Mucosa of rectum (tissue), 2 donors: ENCODE data around the gene LRRN4CL.

Source experiments
- H3K27ac ChIP-seq, 2 donors: one replicate each; pipeline ENCODE4 v1.7.0; 2013; ENCODE audit warnings: inconsistent platforms in 2 of 2, low read depth in 2 of 2, low read length in 2 of 2
- H3K27me3 ChIP-seq, 2 donors: one replicate each; pipeline ENCODE4 v1.7.0; 2013; ENCODE audit warnings: low read length in 2 of 2; ENCODE audit not compliant: control insufficient read depth in 2 of 2, insufficient read depth in 2 of 2
- H3K36me3 ChIP-seq, 2 donors: one replicate each; pipeline ENCODE4 v1.7.0; 2013; ENCODE audit warnings: low read length in 2 of 2; ENCODE audit not compliant: control insufficient read depth in 2 of 2, insufficient read depth in 2 of 2
- H3K4me1 ChIP-seq, 2 donors: one replicate each; pipeline ENCODE4 v1.7.0; 2013; ENCODE audit warnings: low read length in 2 of 2, mild to moderate bottlenecking in 1 of 2; ENCODE audit not compliant: control insufficient read depth in 2 of 2, insufficient read depth in 2 of 2
- H3K4me3 ChIP-seq, 2 donors: one replicate each; pipeline ENCODE4 v1.7.0; 2013; ENCODE audit warnings: low read length in 2 of 2
- H3K9ac ChIP-seq, 2 donors: one replicate each; pipeline ENCODE4 v1.7.0; 2013; ENCODE audit warnings: low read length in 2 of 2, low read depth in 1 of 2, mild to moderate bottlenecking in 1 of 2
- H3K9me3 ChIP-seq, 2 donors: one replicate each; pipeline ENCODE4 v1.7.0; 2013; ENCODE audit warnings: low read length in 2 of 2; ENCODE audit not compliant: control insufficient read depth in 2 of 2
- donor health status: healthy.
- donor health status: Normal muscosa, but diverticular disease.

LRRN4CL gene

GRCh38 chr11:62648967-62649364 lies 40.4 kb downstream of the LRRN4CL start:
- H3K36me3 ChIP-seq = peaks cover 8 to 25% of the 10 kb centered on the region in 2 donors
- no peak overlapping the region for H3K4me3 ChIP-seq
- no peaks in the 10 kb centered on the region for H3K9me3 ChIP-seq
- no peak overlapping the region for H3K27ac ChIP-seq
- H3K4me1 ChIP-seq = peaks cover 23 to 27% of the 10 kb centered on the region in 2 donors
- H3K27me3 ChIP-seq = no peaks in the 10 kb centered on the region
- H3K9ac ChIP-seq = no peak overlapping the region

- peaks cover 23 to 27% of the 10 kb centered on the region in 2 donors for H3K4me1 ChIP-seq
- H3K27ac ChIP-seq = no peak overlapping the region
- no peak overlapping the region for H3K9ac ChIP-seq
- H3K4me3 ChIP-seq = no peak overlapping the region
- H3K36me3 ChIP-seq = peaks cover 8 to 25% of the 10 kb centered on the region in 2 donors
- no peaks in the 10 kb centered on the region for H3K27me3 ChIP-seq
- H3K9me3 ChIP-seq = no peaks in the 10 kb centered on the region
These were observed 41.0 kb downstream of the LRRN4CL start for GRCh38 chr11:62648185-62648966.

- no peaks in the 10 kb centered on the region for H3K27me3 ChIP-seq
- H3K4me3 ChIP-seq = no peak overlapping the region
- peaks cover 22 to 26% of the 10 kb centered on the region in 2 donors for H3K4me1 ChIP-seq
- H3K9me3 ChIP-seq = no peaks in the 10 kb centered on the region
- peaks cover 11 to 30% of the 10 kb centered on the region in 2 donors for H3K36me3 ChIP-seq
- H3K27ac ChIP-seq = no peak overlapping the region
- no peak overlapping the region for H3K9ac ChIP-seq
These were observed 41.7 kb downstream of the LRRN4CL start for GRCh38 chr11:62647609-62648005.

- no peak overlapping the region for H3K27ac ChIP-seq
- peaks cover 12 to 30% of the 10 kb centered on the region in 2 donors for H3K36me3 ChIP-seq
- H3K4me1 ChIP-seq = peaks cover 16 to 20% of the 10 kb centered on the region in 2 donors
- no peaks in the 10 kb centered on the region for H3K9me3 ChIP-seq
- no peak overlapping the region for H3K9ac ChIP-seq
- peak overlapping the region; percentile 1 to 6 for H3K4me3 ChIP-seq
- no peaks in the 10 kb centered on the region for H3K27me3 ChIP-seq
These were observed 42.3 kb downstream of the LRRN4CL start for GRCh38 chr11:62646825-62647608.

GRCh38 chr11:62645946-62646824 lies 43.1 kb downstream of the LRRN4CL start, which contains the start of gene GANAB:
Gene GANAB (minus strand): TSS chr11:62646613. CDS start chr11:62646599, 14 bp downstream.
- Histone ChIP-seq H3K4me1 (peaks cover 11 to 16% of the 10 kb centered on the region in 2 donors), H3K27ac (peak within 1 kb of the TSS; percentile 70 to 91), H3K9ac (peak within 1 kb of the TSS; percentile 84 to 85), H3K4me3 (peak within 1 kb of the TSS; percentile 72 to 94), H3K9me3 (no peaks in the 10 kb centered on the region), H3K27me3 (no peaks in the 10 kb centered on the region), H3K36me3 (peaks cover 12 to 30% of the 10 kb centered on the region in 2 donors)

- Histone ChIP-seq H3K4me3 (peak overlapping the region; percentile 72 to 94), H3K4me1 (peaks cover 11 to 16% of the 10 kb centered on the region in 2 donors), H3K36me3 (peaks cover 12 to 30% of the 10 kb centered on the region in 2 donors), H3K9ac (peak overlapping the region; percentile 84 to 85), H3K9me3 (no peaks in the 10 kb centered on the region), H3K27me3 (no peaks in the 10 kb centered on the region), H3K27ac (peak overlapping the region; percentile 70 to 91)
These were observed 43.7 kb downstream of the LRRN4CL start for GRCh38 chr11:62645671-62645945.

- Histone ChIP-seq H3K36me3 (peaks cover 11 to 27% of the 10 kb centered on the region in 2 donors), H3K4me3 (no peak overlapping the region), H3K9ac (no peak overlapping the region), H3K27me3 (no peaks in the 10 kb centered on the region), H3K4me1 (peaks cover 11 to 16% of the 10 kb centered on the region in 2 donors), H3K9me3 (no peaks in the 10 kb centered on the region), H3K27ac (no peak overlapping the region)
These were observed 45.1 kb downstream of the LRRN4CL start for GRCh38 chr11:62644220-62644619.
